ENCODE results near the gene SHANK3.
A peak's percentile ranks its signal among the peaks of the same experiment; 100 is the strongest.

The SHANK3 gene

GRCh38 chr22:50627642-50628542 lies 44.7 kb upstream of the SHANK3 start, which contains the start of gene ARSA (continued):
- TF ChIP-seq TRIM28 (IDR thresholded peaks at IDR 0.05; ENCODE audit: borderline replicate concordance, low read length) (no peak), ZNF354C (tag by site-specific recombination; IDR thresholded peaks at IDR 0.05; ENCODE audit: borderline replicate concordance, low read depth) (no peak), ZNF561 (tag by site-specific recombination; IDR thresholded peaks at IDR 0.05; ENCODE audit: borderline replicate concordance) (no peak), KLF10 (tag by site-specific recombination; IDR thresholded peaks at IDR 0.05) (0 out of 2 replicates have a peak, but pooled peaks have one; percentile 46), ZNF768 (tag by site-specific recombination; IDR thresholded peaks at IDR 0.05) (no peak), PRDM10 (tag by site-specific recombination; IDR thresholded peaks at IDR 0.05) (no peak), ZNF707 (tag by site-specific recombination; IDR thresholded peaks at IDR 0.05) (no peak), ZNF169 (tag by site-specific recombination; IDR thresholded peaks at IDR 0.05) (no peak), ZNF792 (tag by site-specific recombination; IDR thresholded peaks at IDR 0.05) (no peak), ZNF239 (tag by site-specific recombination; IDR thresholded peaks at IDR 0.05) (no peak), SALL2 (tag by site-specific recombination; IDR thresholded peaks at IDR 0.05; ENCODE audit: borderline replicate concordance) (no peak), ZBTB10 (tag by site-specific recombination; IDR thresholded peaks at IDR 0.05) (no peak), PRDM4 (tag by site-specific recombination; IDR thresholded peaks at IDR 0.05) (0 out of 2 replicates have a peak, but pooled peaks have one; percentile 21), CTCF (tag by site-specific recombination; IDR thresholded peaks at IDR 0.05) (peak; percentile 59; the same call in 1 of the 2 replicates), ZNF677 (tag by site-specific recombination; IDR thresholded peaks at IDR 0.05) (no peak), ZNF280D (tag by site-specific recombination; IDR thresholded peaks at IDR 0.05) (no peak), GLIS1 (tag by site-specific recombination; IDR thresholded peaks at IDR 0.05) (no peak), ZBTB48 (tag by site-specific recombination; IDR thresholded peaks at IDR 0.05) (no peak; the same call in 1 of the 2 replicates), ZFP69B (tag by site-specific recombination; IDR thresholded peaks at IDR 0.05) (no peak), ZNF747 (tag by site-specific recombination; IDR thresholded peaks at IDR 0.05) (no peak), ZNF660 (tag by site-specific recombination; IDR thresholded peaks at IDR 0.05) (no peak)
